ENCODE results near the gene CTBP2. TPM values are rescaled to one million over a fixed set of nuclear protein-coding genes. Genes with fewer than 3 reads are reported as not detected.

Gene CTBP2
- total and polyA plus RNA-seq, 2 of the 13 experiments (the other 11 are each of a cell fraction or from before 2014, with no cell fraction given): 0.08 TPM; not detected in 1

DNA sequence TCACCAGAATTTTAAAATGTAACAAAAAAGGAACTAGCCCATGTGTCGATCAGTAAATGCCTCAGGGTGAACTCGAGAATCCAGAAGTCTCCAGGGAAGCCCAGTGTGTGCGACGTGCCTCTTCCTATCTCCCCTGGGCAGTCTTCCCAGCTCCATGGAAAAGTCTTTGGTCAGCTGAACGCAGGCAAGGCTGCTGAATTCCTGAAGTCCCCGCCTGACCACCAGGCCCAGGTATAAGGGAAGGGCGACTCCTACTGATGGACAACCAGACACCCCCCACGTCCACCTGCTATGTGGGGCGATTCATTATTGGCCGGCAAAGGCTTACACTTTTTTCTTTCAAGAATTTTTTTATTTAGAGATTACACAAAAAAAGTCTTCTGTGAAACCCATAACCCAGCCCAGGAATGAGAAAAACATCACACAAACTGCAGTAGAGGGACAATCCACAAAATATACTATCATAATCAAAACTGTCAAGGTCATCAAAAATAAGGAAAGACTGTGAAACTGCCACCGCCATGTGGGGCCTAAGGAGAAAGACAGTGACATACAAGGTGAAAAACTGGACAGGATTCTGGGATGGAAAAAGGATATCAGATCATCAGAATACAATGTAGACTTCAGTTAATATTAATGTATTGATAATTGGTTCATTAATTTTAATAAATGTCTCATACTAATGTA, 93.5 kb downstream of the CTBP2 start (continued):
- TF ChIP-seq, protein P1, sequence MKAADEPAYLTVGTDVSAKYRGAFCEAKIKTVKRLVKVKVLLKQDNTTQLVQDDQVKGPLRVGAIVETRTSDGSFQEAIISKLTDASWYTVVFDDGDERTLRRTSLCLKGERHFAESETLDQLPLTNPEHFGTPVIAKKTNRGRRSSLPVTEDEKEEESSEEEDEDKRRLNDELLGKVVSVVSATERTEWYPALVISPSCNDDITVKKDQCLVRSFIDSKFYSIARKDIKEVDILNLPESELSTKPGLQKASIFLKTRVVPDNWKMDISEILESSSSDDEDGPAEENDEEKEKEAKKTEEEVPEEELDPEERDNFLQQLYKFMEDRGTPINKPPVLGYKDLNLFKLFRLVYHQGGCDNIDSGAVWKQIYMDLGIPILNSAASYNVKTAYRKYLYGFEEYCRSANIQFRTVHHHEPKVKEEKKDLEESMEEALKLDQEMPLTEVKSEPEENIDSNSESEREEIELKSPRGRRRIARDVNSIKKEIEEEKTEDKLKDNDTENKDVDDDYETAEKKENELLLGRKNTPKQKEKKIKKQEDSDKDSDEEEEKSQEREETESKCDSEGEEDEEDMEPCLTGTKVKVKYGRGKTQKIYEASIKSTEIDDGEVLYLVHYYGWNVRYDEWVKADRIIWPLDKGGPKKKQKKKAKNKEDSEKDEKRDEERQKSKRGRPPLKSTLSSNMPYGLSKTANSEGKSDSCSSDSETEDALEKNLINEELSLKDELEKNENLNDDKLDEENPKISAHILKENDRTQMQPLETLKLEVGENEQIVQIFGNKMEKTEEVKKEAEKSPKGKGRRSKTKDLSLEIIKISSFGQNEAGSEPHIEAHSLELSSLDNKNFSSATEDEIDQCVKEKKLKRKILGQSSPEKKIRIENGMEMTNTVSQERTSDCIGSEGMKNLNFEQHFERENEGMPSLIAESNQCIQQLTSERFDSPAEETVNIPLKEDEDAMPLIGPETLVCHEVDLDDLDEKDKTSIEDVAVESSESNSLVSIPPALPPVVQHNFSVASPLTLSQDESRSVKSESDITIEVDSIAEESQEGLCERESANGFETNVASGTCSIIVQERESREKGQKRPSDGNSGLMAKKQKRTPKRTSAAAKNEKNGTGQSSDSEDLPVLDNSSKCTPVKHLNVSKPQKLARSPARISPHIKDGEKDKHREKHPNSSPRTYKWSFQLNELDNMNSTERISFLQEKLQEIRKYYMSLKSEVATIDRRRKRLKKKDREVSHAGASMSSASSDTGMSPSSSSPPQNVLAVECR (CRISPR knock-in tag; IDR thresholded peaks at IDR 0.05; ENCODE audit: borderline replicate concordance): no peak
- TF ChIP-seq, protein P2, sequence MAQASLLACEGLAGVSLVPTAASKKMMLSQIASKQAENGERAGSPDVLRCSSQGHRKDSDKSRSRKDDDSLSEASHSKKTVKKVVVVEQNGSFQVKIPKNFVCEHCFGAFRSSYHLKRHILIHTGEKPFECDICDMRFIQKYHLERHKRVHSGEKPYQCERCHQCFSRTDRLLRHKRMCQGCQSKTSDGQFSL (CRISPR knock-in tag; IDR thresholded peaks at IDR 0.05): peak; percentile 67; the same call in 1 of the 2 replicates
- TF ChIP-seq NPAS2 (CRISPR knock-in tag; IDR thresholded peaks at IDR 0.05; ENCODE audit: borderline replicate concordance) (no peak), TBX3 (IDR thresholded peaks at IDR 0.05; ENCODE audit: borderline replicate concordance) (no peak), STAG1 (CRISPR knock-in tag; IDR thresholded peaks at IDR 0.05) (peak; percentile 10; the same call in 1 of the 2 replicates), PRPF4 (IDR thresholded peaks at IDR 0.05; ENCODE audit: low read depth, low read length, poor library complexity, severe bottlenecking) (no peak)
- TF ChIP-seq, protein P3, sequence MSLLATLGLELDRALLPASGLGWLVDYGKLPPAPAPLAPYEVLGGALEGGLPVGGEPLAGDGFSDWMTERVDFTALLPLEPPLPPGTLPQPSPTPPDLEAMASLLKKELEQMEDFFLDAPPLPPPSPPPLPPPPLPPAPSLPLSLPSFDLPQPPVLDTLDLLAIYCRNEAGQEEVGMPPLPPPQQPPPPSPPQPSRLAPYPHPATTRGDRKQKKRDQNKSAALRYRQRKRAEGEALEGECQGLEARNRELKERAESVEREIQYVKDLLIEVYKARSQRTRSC (CRISPR knock-in tag; IDR thresholded peaks at IDR 0.05; ENCODE audit: low read depth): no peak

All from HepG2 (cell line).